ENCODE measurements around the gene RBBP8NL. TPM values are rescaled to one million over a fixed set of nuclear protein-coding genes. Genes with fewer than 3 reads are reported as not detected.

RBBP8NL gene
- total RNA-seq, 1 experiment from 2014 or later = not detected

DNA sequence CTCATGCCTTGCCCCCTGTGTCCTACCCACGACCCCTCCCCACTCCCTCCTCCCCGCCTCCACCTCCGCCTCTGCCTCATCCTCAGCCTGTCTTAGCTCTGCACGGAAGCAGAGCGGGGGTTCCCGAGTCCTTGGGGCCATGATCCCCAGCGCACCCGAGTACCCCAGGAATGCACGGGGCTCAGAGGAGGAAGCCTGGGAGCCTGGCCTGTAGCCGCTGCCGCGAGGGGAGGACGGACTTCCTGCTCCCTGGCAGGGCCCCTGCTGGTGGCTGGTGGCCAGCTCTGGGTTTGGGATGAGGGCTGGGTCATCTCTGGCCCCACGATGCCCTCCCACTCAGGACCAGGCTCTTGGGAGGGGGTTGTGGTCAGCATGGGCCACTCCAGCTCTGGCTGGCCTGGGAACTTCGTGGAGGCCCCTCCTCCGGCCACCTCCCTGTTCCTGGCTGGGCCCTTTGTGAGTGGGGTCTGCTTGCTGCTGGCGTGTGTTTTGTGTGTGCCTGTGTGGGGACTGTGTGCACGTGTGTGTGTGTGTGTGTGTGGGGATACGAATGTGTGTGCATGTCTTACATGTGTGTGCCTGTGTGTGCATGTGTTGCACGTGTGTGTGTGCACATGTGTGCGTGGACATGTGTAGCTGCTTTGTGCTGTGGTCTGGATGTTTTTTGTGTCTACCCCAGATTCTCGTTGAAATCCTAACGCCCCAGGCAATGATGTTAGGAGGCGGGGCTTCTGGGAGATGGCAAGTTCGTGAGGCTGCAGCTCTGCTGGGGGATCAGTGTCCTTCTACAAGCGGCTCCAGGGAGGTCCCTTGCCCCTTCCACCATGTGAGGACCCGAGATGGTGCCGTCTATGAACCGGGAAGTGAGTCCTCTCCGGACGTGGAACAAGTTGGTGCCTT lies 1.3 kb upstream of the RBBP8NL start:
- TF ChIP-seq POLR2AphosphoS5 (IDR thresholded peaks at IDR 0.05; ENCODE audit: low read depth, low read length) (no peak), TCF7L2 (IDR thresholded peaks at IDR 0.05; ENCODE audit: low read depth, low read length) (no peak), SIN3A (IDR thresholded peaks at IDR 0.05; ENCODE audit: borderline replicate concordance, insufficient read depth, low read depth, low read length) (no peak)
- TF ChIP-seq, protein P1, sequence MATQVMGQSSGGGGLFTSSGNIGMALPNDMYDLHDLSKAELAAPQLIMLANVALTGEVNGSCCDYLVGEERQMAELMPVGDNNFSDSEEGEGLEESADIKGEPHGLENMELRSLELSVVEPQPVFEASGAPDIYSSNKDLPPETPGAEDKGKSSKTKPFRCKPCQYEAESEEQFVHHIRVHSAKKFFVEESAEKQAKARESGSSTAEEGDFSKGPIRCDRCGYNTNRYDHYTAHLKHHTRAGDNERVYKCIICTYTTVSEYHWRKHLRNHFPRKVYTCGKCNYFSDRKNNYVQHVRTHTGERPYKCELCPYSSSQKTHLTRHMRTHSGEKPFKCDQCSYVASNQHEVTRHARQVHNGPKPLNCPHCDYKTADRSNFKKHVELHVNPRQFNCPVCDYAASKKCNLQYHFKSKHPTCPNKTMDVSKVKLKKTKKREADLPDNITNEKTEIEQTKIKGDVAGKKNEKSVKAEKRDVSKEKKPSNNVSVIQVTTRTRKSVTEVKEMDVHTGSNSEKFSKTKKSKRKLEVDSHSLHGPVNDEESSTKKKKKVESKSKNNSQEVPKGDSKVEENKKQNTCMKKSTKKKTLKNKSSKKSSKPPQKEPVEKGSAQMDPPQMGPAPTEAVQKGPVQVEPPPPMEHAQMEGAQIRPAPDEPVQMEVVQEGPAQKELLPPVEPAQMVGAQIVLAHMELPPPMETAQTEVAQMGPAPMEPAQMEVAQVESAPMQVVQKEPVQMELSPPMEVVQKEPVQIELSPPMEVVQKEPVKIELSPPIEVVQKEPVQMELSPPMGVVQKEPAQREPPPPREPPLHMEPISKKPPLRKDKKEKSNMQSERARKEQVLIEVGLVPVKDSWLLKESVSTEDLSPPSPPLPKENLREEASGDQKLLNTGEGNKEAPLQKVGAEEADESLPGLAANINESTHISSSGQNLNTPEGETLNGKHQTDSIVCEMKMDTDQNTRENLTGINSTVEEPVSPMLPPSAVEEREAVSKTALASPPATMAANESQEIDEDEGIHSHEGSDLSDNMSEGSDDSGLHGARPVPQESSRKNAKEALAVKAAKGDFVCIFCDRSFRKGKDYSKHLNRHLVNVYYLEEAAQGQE (IDR thresholded peaks at IDR 0.05; ENCODE audit: insufficient read depth in 1 of 2, low read depth in 2 of 2, low read length in 1 of 2) = no peak
- TF ChIP-seq, protein P2, sequence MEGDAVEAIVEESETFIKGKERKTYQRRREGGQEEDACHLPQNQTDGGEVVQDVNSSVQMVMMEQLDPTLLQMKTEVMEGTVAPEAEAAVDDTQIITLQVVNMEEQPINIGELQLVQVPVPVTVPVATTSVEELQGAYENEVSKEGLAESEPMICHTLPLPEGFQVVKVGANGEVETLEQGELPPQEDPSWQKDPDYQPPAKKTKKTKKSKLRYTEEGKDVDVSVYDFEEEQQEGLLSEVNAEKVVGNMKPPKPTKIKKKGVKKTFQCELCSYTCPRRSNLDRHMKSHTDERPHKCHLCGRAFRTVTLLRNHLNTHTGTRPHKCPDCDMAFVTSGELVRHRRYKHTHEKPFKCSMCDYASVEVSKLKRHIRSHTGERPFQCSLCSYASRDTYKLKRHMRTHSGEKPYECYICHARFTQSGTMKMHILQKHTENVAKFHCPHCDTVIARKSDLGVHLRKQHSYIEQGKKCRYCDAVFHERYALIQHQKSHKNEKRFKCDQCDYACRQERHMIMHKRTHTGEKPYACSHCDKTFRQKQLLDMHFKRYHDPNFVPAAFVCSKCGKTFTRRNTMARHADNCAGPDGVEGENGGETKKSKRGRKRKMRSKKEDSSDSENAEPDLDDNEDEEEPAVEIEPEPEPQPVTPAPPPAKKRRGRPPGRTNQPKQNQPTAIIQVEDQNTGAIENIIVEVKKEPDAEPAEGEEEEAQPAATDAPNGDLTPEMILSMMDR (IDR thresholded peaks at IDR 0.05) = no peak
- ChIA-PET POLR2A (no interaction called here), CTCF (no interaction called here)
- BruUV-seq (replicated peaks) = no TSS peak
- ATAC-seq (no peak), DNase-seq (ENCODE audit: low read depth, low spot score) (no peak)
- H3K36me3 ChIP-seq (ENCODE audit: control insufficient read depth, insufficient read depth, low read length) = no peaks in the 10 kb centered on the region
- intact Hi-C loops (cut with micrococcal nuclease; ENCODE audit: unreplicated experiment) (no loop called here), in situ Hi-C loops (cut with HindIII; ENCODE audit: low pct_unique_long_range_greater_than_20kb, low sequenced_read_pairs) (no loop called here)
- no peak overlapping the region for H3K4me3 ChIP-seq (ENCODE audit: low read depth in 2 of 2, low read length in 2 of 2)
- no peaks in the 10 kb centered on the region for H3K27me3 ChIP-seq (ENCODE audit: control insufficient read depth, insufficient read depth, low read length)
- H3K27ac ChIP-seq (ENCODE audit: low read length) = no peak overlapping the region
- H3K9me3 ChIP-seq (ENCODE audit: control insufficient read depth, insufficient read depth, low read depth, low read length) = no peaks in the 10 kb centered on the region
- no peaks in the 10 kb centered on the region; the same call in 1 of the 2 replicates for H3K4me1 ChIP-seq (ENCODE audit: control insufficient read depth, insufficient read depth, low read length)

DNA sequence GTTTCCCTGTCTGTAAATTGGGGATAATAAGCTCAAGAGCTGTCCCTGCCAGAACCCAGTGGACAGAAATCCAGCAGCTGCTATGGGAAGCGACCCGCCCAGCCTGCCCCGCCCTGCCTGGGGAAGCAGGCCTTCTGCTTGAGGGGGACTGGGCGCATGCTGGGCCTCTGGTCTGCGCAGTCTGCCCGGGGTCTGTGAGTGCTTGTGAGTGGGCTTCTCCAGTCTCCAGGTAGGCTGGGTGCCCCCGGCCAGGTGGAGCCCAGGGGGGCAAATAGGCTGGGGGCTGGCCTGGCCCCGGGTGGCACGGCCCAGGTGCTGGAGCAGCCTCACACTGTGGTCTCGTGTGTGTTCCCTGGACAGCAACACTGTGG lies 648 bp upstream of the RBBP8NL start:
- intact Hi-C loops (cut with micrococcal nuclease; ENCODE audit: unreplicated experiment) (no loop called here), in situ Hi-C loops (cut with HindIII; ENCODE audit: low pct_unique_long_range_greater_than_20kb, low sequenced_read_pairs) (no loop called here)
- ChIA-PET POLR2A (no interaction called here), CTCF (interaction anchor here (0.5 kb wide), 1 partner anchor 781 kb away, joined by 3 read pairs; no protein-coding TSS in a partner anchor)
- Histone ChIP-seq H3K27ac (ENCODE audit: low read length) (no peak overlapping the region), H3K36me3 (ENCODE audit: control insufficient read depth, insufficient read depth, low read length) (no peaks in the 10 kb centered on the region), H3K4me1 (ENCODE audit: control insufficient read depth, insufficient read depth, low read length) (no peaks in the 10 kb centered on the region; the same call in none of the 2 replicates), H3K27me3 (ENCODE audit: control insufficient read depth, insufficient read depth, low read length) (no peaks in the 10 kb centered on the region), H3K9me3 (ENCODE audit: control insufficient read depth, insufficient read depth, low read depth, low read length) (no peaks in the 10 kb centered on the region), H3K4me3 (ENCODE audit: low read depth in 2 of 2, low read length in 2 of 2) (no peak overlapping the region)
- ATAC-seq = no peak
- no TSS peak for BruUV-seq (replicated peaks)
- TF ChIP-seq POLR2AphosphoS5 (IDR thresholded peaks at IDR 0.05; ENCODE audit: low read depth, low read length) = no peak
- TF ChIP-seq, protein P2 (IDR thresholded peaks at IDR 0.05) = no peak
- TF ChIP-seq, protein P1 (IDR thresholded peaks at IDR 0.05; ENCODE audit: insufficient read depth in 1 of 2, low read depth in 2 of 2, low read length in 1 of 2) = no peak
- TF ChIP-seq SIN3A (IDR thresholded peaks at IDR 0.05; ENCODE audit: borderline replicate concordance, insufficient read depth, low read depth, low read length) = no peak
- no peak for TF ChIP-seq TCF7L2 (IDR thresholded peaks at IDR 0.05; ENCODE audit: low read depth, low read length)
- DNase-seq (ENCODE audit: low read depth, low spot score) = no peak
